ENCODE measurements around the gene RAB15.

The RAB15 gene

GRCh38 chr14:64910847-64911495 lies 61.2 kb downstream of the RAB15 start:
- no peak for DNase-seq (ENCODE audit: low spot score)

- no peak for DNase-seq (ENCODE audit: low spot score)
These were observed 66.1 kb downstream of the RAB15 start for GRCh38 chr14:64906022-64906421.

GRCh38 chr14:64899958-64900357 lies 72.2 kb downstream of the RAB15 start:
- DNase-seq (ENCODE audit: low spot score) = no peak
